NCI-H2196 (cell line): ENCODE measurements around the gene GRM7.

ENCODE experiments used
- DNase-seq: peaks from one replicate; lab custom pipeline; 2025; ENCODE audit not compliant: unreplicated experiment; lab: John Stamatoyannopoulos, UW

Gene GRM7

DNA sequence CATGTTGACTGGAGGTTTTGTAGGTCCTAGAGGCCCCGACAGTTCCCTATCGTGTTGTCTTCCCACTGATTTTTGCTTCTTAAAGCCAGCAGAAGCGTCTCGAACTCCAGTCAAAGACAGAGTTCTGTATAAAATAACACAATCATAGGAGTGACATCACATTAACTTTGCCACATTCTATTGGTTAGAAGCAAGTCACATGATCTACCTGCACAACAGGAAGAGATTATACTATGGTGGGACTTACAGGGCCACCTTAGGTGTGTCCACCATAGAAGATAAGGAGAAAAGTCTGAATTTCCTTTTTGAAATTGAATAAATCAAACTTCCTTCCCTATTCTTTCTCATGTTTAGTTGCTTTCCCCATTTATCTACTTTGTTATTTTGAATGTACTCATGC, 365.5 kb downstream of the GRM7 start:
- DNase-seq, result no peak

DNA sequence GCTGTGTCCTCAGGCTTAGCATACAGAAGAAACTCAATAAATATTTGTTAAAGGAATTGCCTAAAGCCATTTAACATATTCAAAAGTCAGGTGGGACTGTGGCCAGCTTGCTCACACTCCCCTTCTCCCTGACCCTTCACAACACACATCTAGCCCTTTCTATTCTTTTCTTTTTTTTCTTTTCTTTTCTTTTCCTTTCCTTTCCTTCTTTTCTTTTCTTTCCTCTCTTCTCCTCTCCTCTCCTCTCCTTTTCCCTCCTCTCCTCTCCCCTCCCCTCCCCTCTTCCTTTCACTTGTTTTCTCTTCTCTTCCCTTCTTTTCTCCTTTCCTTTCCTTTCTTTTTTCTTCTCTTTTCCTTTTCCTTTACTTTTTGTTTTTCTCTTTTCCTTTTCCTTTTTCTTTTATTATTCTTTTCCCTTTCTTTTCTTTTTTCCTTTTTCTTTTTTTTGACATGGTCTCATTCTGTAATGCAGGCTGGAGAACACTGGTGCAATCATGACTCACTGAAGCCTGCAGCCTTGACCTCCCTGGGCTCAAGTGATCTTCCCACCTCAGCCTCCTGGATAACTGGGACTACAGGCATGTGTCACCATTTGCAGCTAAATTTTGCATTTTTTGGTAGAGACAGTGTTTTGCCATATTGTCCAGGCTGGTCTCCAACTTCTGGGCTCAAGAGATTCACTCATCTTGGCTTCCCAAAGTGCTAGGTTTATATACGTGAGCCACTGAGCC, 377.8 kb downstream of the GRM7 start:
- no peak for DNase-seq

DNA sequence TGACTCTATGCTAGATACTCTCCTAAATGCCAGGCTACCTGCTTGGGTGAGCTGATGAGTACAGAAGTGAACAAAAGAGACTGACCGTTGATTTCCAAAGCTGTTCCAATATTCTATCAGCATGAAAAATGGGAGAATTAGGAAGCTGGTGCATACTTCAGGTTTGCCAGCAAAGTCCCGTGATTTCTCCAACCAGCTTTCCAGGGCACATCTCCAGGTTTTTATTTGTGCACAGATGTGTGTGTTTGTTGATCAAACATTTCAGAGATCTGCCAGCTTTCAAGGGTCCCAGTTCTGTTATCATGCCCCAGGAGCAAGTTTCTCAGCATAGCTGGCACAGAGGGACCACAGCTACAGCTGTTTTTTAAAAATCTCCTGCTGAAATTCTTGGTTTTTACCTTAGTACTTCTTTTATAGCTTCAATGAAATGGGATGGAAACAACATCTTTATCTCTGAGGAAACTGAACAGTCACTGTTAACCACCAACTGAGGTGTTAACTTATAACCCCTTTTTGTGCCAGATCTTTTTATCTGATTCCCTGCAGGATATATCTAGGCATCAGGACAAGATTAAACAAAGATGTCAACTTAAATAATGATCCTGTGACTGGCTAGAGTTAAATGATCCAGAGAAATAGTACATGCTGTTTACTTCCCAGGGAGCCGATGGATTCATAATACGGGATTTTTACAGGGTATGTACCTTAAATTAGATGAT, 380.8 kb downstream of the GRM7 start:
- DNase-seq, result no peak

DNA sequence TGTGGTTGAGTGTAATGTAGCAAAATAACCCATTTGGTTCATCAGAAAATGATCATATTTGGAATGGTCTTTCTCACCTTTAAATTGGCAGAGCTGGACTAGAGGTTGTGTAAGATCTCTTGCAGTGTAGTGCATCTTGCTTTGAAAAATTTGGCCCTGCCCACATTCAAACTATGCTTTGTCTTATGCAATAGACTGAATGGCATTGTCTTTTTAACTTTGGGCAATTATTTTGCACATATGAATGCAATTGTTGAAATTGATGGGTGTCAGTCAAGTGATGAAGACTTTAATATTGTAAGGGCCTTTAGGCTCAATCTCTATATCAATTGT, 381.4 kb downstream of the GRM7 start:
- no peak for DNase-seq

DNA sequence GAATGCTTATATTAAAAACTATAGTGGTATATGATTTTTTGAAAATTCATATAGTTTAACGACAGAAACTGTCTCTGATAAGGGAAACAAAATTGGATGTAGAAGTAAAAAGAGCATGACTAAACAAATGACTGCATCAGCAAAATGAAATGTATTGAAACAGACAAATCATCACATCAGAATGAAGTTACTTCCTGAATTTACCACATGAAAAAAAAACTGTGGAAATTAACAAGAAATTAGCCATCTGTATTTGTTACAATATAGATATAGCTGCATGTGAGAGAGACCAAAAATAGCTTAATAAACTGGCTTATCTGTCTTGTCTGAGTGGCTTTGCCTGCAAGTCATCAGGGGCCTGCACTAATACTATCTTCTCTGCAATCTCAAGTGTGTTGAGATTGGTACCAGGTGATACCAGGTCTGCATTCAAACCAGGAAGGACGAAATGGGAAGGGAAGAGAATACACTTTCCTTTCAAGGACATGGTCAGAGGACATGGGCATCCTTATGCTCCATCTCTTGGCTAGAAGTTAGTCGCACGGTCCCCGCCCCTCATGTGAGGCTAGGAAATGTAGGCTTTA, 388.7 kb downstream of the GRM7 start:
- DNase-seq, result no peak

DNA sequence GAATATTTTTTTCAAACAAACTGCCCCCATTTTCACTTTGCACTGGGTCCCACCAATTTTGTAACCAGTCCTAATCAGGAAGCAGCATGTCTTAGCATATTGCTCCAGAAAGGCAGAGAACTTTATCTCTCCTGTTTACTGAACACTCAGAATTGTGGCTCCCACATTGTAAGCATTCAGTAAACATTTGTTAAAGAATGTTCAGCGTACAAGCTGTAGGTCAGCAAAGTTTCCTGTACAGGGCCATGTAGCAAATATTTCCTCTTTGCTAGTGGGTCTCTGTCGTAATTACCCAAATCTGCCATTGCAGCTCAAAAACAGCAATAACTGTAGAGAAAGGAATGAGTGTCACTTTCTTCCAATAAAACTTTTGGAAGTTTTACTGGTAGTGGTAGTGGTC, 393.3 kb downstream of the GRM7 start:
- DNase-seq, result no peak

DNA sequence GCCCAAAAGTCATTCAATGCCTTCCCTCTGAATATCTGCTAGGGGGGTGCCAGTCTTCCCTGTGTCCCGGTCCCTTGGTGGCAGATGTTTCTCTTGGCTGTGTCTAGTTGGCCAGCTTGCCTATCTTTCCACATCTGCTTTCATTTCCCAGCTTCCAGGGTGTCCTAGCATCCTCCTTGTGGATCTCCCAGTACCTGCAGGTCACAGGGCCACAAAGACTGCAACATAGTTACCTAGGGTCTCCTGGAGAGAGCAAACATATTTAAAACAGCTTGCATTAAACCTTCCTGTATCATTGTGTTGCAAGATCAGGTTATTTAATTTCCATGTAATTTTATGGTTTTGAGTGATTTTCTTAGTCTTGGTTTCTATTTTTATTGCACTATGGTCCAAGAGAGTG, 400.1 kb downstream of the GRM7 start:
- no peak for DNase-seq

DNA sequence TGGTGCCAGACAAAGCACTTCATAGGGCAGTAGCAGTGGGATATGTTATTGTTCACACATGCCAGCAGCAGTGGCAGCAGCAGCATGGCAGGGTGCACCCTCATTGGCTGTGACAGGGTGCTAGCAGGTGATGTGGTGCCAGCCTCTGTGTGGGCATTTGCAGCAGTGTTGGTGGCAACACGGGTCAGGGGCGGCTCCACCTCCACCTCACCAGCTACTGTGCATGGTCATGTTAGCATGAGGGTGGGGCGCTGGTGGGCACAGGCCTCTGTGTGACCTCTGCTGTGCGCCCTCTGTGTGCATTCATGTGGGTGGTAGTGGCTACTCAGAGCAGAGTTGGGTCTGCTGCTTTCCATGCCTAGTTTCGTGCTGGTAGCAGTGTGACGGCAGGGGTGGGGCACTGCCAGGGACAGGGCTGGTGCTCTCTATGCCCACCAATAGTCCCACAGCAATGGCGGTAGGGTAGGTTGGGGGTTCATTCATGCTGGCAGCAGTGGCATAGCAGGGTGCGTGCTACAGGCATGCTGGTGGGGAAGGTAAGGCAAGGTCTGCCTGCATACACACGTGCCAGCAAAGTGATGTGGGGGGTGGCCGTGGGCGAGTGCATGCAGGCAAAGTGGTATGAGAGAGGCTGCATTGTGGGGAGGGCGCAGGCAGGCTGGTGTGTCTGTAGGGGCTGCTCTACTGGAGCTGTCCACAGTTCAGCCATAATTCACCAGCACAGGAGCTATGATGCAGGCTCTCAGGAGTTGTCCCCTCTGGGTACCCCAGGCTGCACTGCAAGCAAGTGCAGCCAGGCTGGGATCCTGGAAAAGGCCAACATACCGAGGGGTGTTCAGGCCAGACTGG, 402.7 kb downstream of the GRM7 start:
- DNase-seq, result no peak

DNA sequence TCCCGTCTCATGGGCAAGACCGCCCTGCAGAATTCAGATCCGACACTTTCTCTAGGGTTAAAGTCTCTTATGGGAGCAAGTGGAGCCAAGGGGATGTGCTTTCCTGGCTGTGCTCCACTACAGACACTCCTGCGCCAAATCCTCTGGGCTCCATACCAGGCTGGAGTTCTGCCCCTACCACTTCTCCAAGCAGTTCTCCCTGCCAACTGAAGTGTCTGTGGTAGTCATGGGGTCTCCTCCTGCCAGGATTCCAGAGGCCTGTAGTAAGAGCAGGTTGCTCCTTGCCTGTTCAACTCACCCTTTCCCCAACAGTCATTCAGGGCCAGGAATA, 403.2 kb downstream of the GRM7 start:
- DNase-seq, result no peak

DNA sequence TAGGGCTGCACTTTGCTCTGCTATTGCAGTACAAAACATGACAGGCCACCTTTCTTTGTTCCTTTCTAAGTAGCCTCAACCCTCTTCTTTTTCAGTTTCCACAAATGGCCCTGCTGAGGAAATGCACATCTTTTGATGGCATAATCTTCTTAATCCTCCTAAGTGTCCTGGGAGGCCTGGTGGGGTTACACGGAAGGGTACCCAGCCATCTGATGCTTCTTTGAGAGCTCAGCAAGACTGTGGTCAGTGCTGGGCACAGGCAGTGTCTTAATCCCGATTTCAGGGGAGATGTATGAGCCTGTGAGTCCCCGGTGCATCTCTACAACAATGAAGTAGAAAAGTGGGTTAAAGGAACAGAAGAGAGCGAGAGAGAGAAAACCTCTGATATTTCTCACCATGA, 404.8 kb downstream of the GRM7 start:
- DNase-seq, result no peak

DNA sequence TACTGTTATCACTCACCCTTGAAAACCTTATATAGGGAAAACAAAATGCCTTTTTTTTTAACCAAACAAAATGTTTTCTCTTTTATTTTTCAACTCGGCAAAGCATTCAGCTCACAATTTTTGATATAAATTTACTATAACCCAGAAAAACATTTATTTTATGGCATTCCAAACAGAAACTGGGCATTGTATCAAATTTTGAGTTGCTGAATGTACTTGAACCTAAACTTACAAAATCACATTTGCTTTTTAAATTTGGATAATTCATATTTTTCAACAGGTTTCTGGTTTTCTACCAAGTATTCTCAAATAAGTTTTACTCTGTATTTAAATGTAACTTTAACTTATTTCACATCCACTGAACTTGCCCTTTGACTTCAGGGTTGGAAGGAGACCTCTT, 405.6 kb downstream of the GRM7 start:
- DNase-seq, result no peak

DNA sequence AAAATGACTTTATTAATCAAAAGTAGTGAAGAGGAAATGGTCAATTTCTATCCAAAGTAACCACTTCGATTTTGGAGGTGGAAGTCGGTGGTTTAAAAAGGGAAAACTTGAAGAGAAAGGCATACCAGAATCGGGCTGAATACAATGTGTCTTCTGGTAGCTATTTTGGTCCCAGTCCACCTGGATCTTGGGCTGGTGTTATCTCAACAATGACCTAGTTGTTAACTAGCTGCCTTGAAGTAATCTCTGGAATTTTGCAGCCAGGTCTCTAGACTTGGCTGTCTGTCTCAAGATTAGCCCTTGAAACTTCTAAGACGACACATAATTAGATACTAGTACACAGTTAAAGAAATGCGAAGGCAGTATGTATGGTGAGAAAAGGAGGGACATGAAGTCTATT, 409.8 kb downstream of the GRM7 start:
- DNase-seq, result no peak

DNA sequence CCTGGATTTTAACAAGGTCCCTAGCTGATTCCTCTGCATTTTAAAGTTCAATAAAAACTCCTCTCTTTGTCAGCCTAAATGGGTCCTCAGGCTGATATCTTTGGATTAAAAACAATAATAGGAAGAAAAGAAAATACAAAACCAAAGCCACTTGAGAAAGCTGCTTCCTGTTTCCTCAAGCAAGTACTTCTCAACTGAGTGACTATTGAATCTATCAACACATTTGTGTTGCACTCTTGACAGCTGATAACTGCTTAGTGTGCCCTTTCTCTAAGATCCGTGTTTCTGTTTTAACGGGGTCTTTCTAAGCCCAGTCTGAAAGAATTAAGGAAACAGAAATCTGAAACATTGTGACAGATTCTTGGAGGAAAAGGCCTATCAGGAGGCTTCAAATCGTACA, 410.7 kb downstream of the GRM7 start:
- no peak for DNase-seq

DNA sequence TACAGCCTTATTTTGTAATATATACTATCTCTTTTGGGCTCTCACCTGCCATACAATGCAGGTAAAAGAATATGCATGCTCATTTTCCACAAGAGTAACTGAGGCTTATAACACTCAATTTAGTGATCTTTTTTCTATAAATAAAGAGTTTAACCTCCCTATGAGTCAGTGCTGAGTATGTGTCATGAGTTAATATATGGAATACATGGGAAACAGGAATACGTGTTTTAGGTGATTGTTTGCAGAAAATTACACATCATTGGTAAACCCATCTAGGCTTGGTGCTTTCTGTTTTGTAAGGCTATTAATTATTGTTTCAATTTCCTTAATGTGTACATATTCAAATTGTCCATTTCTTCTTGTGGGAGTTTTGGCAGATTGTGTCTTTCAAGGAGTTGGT, 411.3 kb downstream of the GRM7 start:
- no peak for DNase-seq

DNA sequence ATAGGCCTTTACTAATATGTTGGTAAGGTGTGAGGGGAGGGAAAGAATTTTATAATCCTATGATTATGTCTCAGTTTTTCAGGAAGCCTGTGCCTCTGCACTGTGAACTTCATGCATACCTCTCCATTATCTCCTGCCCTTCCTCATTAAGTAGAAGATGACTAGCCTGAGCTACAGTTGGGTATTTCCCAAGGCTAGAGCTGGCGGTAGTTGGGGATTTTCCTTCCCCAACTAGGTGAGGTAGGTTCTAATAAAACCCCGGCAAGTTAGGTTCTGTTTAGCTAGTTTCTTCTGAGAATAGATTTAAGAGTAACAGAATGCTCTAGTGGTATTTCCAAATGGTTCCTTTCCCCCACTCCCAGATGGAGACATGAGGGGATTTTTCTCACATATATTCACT, 414.5 kb downstream of the GRM7 start:
- DNase-seq, result no peak

DNA sequence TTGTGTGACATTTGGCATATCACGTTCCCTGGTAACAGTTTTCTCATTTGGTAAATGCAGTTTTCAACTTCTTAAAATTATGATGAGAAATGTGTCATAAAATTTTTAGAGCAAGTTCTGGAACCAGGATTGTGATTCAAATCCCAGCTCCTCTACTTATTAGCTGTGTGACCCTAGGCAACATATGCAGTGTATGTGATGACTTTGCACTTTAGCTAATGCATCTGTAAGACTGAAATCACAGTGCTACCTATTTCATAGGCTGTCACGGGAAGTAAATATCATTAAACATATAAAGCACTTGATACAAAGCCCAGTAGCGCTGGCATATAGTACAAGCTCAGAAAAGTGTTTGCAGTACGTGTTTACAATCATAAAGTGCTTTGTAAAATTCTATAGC, 419.4 kb downstream of the GRM7 start:
- no peak for DNase-seq

DNA sequence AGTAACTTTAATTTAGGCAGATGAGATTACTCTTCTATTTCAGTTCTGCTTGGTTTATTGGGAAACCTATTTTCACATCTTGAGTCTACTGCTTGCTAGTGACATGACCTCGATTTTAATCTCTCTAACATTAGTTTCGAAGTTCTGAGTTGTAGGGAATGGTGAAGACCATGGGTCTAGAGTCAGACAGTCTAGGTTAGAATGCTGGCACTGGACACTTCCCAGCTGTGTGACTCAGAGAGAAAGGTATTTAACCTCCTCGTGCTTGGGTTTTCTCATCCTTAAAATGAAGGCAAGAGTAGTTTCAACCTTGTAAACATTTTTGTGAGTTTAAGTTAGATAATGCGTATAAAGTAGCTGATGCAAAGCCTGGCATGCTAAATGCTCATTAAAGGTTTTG, 422.1 kb downstream of the GRM7 start:
- DNase-seq, result no peak

DNA sequence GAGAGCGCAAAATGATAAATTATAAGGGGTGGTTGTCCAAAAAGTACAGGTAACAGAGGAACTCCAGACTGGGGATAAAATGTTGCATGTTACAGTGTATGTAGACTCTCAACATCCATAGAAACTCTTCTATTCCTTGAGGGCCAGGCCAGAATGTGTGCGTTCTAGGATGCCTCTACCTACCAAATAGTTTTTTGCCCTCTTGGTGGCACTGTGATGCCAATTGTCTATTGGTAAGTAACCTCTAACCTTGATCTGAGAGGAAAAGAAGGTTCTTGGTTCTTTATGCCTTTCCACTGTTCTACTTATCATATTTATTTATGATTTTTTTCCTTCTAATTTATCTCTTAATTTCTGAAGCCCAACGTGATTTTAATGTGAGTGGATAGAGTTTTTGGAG, 424.6 kb downstream of the GRM7 start:
- no peak for DNase-seq

DNA sequence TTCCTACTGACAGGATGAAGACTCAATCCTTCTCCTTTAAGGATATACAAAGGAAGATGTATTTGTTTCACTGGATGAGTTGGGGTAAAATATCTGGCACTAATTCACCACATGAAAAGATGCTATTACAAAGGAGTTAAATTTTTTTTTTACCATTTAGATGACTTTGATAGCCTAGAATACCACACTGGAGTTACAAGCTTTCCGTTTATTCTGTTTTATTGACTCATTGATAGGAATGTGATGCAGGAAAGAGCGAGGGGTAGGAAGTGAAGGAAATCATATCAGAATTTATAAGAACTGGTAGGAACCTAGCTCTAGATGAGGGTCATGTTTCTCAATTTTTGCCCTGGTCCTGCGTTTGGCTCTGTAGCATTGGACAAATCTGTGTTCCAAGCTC, 427.2 kb downstream of the GRM7 start:
- DNase-seq, result no peak

DNA sequence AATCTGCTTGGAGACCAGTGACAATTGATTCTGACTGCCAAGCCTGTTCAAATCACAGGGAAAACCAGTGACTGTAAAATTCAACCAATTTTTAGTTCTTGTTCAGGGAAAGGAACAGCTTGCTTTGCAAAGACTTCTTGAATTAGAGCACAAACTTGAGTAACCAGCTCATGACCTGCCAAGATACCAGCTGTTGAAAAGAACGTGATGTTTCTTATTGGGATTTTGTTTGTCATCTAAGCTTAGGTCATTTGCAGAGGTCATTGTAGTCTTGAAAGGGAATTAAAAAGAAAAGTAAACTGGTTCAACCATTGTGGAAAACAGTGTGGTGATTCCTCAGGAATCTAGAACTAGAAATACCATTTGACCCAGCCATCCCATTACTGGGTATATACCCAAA, 428.2 kb downstream of the GRM7 start:
- no peak for DNase-seq

DNA sequence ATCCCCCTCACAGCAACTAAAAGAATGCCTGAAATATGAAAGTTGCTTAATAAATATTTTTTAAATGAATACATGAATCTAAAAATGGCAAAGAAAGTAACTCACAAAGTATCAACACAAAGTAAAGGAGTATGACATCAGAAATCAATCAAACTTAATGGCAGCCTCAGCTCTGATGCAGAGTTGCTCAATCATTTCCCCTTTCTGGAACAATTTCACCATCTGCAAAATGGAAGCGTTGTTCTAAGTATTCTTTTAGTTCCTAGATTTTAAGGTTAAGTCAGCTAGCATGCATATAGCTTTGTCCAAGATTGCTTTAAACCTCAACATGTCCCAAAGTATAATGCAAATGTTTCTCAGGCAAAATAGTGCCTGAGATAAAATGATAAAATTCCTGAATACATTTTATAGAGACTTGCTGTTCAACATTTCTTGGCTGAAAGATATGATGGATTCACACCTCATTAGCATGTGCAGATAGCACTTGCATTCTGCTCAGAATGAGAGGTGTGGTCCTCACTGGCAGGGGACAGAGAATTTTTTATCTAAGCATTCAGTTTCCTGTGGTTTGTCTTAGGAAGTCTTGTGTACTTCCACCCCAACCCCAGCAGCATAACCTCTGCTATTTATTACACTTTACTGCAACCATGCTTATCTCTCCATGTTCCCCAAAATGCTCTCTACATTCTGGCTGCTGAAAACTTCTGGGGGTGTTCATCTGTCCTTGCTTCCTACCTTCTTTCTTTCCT, 429.3 kb downstream of the GRM7 start:
- no peak for DNase-seq
